SK-N-MC (cell line): ENCODE results near the gene ARID1B.
A peak's percentile ranks its signal among the peaks of the same experiment; 100 is the strongest.

ENCODE experiments used
- DNase-seq: peaks from one replicate; pipeline ENCODE4 v3.0.0-alpha.2; 2011; ENCODE audit warnings: low read depth, low spot score
- H3K27ac ChIP-seq: fragments of 200-600 bp; sonication (generic); 2 replicates; pipeline ENCODE4 v1.5.1; 2016; ENCODE audit warnings: mixed run types
- H3K36me3 ChIP-seq: fragments of 200-600 bp; sonication (generic); 2 replicates; pipeline ENCODE4 v1.6.1; 2017; ENCODE audit warnings: antibody characterized with exemption, low read length, mixed read lengths; ENCODE audit not compliant: insufficient read depth
- H3K4me3 ChIP-seq: fragments of 200-600 bp; sonication (generic); 2 replicates; pipeline ENCODE4 v1.5.1; 2016
- H3K9ac ChIP-seq: fragments of 200-600 bp; sonication (generic); 2 replicates; pipeline ENCODE4 v1.8.0; 2017; ENCODE audit warnings: mixed run types, mixed read lengths; ENCODE audit not compliant: insufficient read length
- H3K9me3 ChIP-seq: fragments of 200-600 bp; sonication (generic); 2 replicates; pipeline ENCODE4 v1.6.1; 2017; ENCODE audit warnings: low read depth, mild to moderate bottlenecking, antibody characterized with exemption, low read length, moderate library complexity, mixed read lengths
- EZH2 ChIP-seq: fragments of 200-600 bp; sonication (generic); IDR thresholded peaks from one replicate; pipeline ENCODE4 v1.6.1; 2017; ENCODE audit warnings: antibody characterized with exemption
- FOXP2 ChIP-seq: optimal IDR thresholded peaks from 2 replicates; pipeline ENCODE3; 2011; ENCODE audit warnings: mild to moderate bottlenecking, moderate library complexity; ENCODE audit not compliant: insufficient read depth; ENCODE audit errors: extremely low read length, control extremely low read depth
- POLR2AphosphoS5 ChIP-seq: IDR thresholded peaks from 2 replicates; pipeline ENCODE4 v1.6.1; 2012; ENCODE audit warnings: mild to moderate bottlenecking, low read depth, low read length, borderline replicate concordance

Gene ARID1B

GRCh38 chr6:156807028-156807427, 29.9 kb downstream of the ARID1B start:
- no peak for TF ChIP-seq FOXP2
- TF ChIP-seq EZH2 = no peak
- no peak for TF ChIP-seq POLR2AphosphoS5
- Histone ChIP-seq H3K9ac (peak overlapping the region; percentile 26), H3K36me3 (peaks cover 13% of the 10 kb centered on the region), H3K9me3 (no peaks in the 10 kb centered on the region), H3K4me3 (peak overlapping the region; percentile 62), H3K27ac (peak overlapping the region; percentile 69)
- peak; percentile 66 for DNase-seq

GRCh38 chr6:156807795-156808194, 30.6 kb downstream of the ARID1B start:
- H3K9ac ChIP-seq = no peak overlapping the region
- H3K27ac ChIP-seq = peak overlapping the region; percentile 69

GRCh38 chr6:156808287-156808686, 31.1 kb downstream of the ARID1B start:
- Histone ChIP-seq H3K4me3 (peak overlapping the region; percentile 62), H3K27ac (peak overlapping the region; percentile 77), H3K9me3 (no peaks in the 10 kb centered on the region), H3K36me3 (peaks cover 13% of the 10 kb centered on the region), H3K9ac (peak overlapping the region; percentile 44)
- DNase-seq = no peak
- TF ChIP-seq POLR2AphosphoS5 (no peak), EZH2 (no peak)

More at GRCh38 chr6:156807795-156808194, 30.6 kb downstream of the ARID1B start:
- peaks cover 13% of the 10 kb centered on the region for H3K36me3 ChIP-seq
- DNase-seq = no peak
- H3K4me3 ChIP-seq = peak overlapping the region; percentile 62
- no peaks in the 10 kb centered on the region for H3K9me3 ChIP-seq
- TF ChIP-seq POLR2AphosphoS5 (no peak), FOXP2 (no peak), EZH2 (no peak)

- peak overlapping the region; percentile 62 for H3K4me3 ChIP-seq
- no peak for DNase-seq
- H3K36me3 ChIP-seq = peaks cover 13% of the 10 kb centered on the region
- no peak for TF ChIP-seq FOXP2
- no peak for TF ChIP-seq EZH2
- TF ChIP-seq POLR2AphosphoS5 = no peak
- H3K9ac ChIP-seq = peak overlapping the region; percentile 44
- H3K9me3 ChIP-seq = no peaks in the 10 kb centered on the region
- peak overlapping the region; percentile 77 for H3K27ac ChIP-seq
Measured at GRCh38 chr6:156809034-156809433, 31.9 kb downstream of the ARID1B start.

GRCh38 chr6:156809446-156810178, 32.4 kb downstream of the ARID1B start:
- Histone ChIP-seq H3K36me3 (peaks cover 13% of the 10 kb centered on the region), H3K9ac (no peak overlapping the region), H3K9me3 (no peaks in the 10 kb centered on the region), H3K4me3 (peak overlapping the region; percentile 62), H3K27ac (peak overlapping the region; percentile 77)
- no peak for DNase-seq
- no peak for TF ChIP-seq EZH2
- no peak for TF ChIP-seq FOXP2
- no peak for TF ChIP-seq POLR2AphosphoS5

- no peak for TF ChIP-seq POLR2AphosphoS5
- no peak for TF ChIP-seq EZH2
- no peak for TF ChIP-seq FOXP2
- no peak overlapping the region for H3K9ac ChIP-seq
- peaks cover 13% of the 10 kb centered on the region for H3K36me3 ChIP-seq
- no peak for DNase-seq
- no peak overlapping the region for H3K27ac ChIP-seq
- no peaks in the 10 kb centered on the region for H3K9me3 ChIP-seq
- H3K4me3 ChIP-seq = no peak overlapping the region
Measured at GRCh38 chr6:156814036-156814581, 36.9 kb downstream of the ARID1B start.

DNA sequence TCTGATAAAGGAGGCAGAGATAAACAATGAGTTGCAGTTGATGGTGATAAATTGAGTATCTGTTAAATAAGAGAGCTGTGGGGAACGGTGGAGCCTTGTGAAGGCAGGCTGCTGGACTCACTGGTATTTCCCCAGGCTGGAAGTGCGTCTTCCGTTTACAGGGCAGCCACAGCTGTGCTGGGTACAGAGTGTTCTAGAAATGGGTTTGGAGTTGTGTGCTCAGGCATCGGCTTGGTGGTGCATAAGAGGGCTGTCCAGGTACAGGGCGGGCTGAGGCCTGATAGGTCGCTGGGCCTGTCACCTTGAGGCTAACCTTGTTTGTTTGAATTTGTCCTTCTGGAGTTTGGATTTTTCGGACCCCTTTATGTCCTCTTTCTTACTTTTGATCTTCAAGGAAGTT, 39.3 kb downstream of the ARID1B start:
- H3K9ac ChIP-seq = no peak overlapping the region
- no peak for DNase-seq
- H3K4me3 ChIP-seq = no peak overlapping the region
- H3K27ac ChIP-seq = no peak overlapping the region
- no peaks in the 10 kb centered on the region for H3K9me3 ChIP-seq
- TF ChIP-seq EZH2 = no peak
- TF ChIP-seq POLR2AphosphoS5 = no peak
- no peak for TF ChIP-seq FOXP2
- no peaks in the 10 kb centered on the region for H3K36me3 ChIP-seq

GRCh38 chr6:156820089-156820798, 43.1 kb downstream of the ARID1B start:
- Histone ChIP-seq H3K9me3 (no peaks in the 10 kb centered on the region), H3K9ac (no peak overlapping the region), H3K4me3 (no peak overlapping the region), H3K36me3 (no peaks in the 10 kb centered on the region), H3K27ac (no peak overlapping the region)
- no peak for DNase-seq
- no peak for TF ChIP-seq FOXP2
- no peak for TF ChIP-seq POLR2AphosphoS5
- TF ChIP-seq EZH2 = no peak
